ENCODE results near the gene BCAS3.

GRCh38 chr17:61075988-61076387 is 398.3 kb downstream of the BCAS3 start:
- TF ChIP-seq, protein P1, sequence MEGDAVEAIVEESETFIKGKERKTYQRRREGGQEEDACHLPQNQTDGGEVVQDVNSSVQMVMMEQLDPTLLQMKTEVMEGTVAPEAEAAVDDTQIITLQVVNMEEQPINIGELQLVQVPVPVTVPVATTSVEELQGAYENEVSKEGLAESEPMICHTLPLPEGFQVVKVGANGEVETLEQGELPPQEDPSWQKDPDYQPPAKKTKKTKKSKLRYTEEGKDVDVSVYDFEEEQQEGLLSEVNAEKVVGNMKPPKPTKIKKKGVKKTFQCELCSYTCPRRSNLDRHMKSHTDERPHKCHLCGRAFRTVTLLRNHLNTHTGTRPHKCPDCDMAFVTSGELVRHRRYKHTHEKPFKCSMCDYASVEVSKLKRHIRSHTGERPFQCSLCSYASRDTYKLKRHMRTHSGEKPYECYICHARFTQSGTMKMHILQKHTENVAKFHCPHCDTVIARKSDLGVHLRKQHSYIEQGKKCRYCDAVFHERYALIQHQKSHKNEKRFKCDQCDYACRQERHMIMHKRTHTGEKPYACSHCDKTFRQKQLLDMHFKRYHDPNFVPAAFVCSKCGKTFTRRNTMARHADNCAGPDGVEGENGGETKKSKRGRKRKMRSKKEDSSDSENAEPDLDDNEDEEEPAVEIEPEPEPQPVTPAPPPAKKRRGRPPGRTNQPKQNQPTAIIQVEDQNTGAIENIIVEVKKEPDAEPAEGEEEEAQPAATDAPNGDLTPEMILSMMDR (IDR thresholded peaks at IDR 0.05; ENCODE audit: low read depth, low read length) = no peak
- no peak for TF ChIP-seq EZH2phosphoT487 (IDR thresholded peaks at IDR 0.05; ENCODE audit: low read depth)

Measured in OCI-LY3 (cell line).